CD14-positive monocyte (primary cell): ENCODE data around the gene PPFIBP2. TPM values are rescaled to one million over a fixed set of nuclear protein-coding genes. Genes with fewer than 3 reads are reported as not detected.

ENCODE experiments used
- DNase-seq, 3 donors: peaks; one replicate each; pipeline ENCODE4 v3.0.0-alpha.2; 2011 to 2022
- H2AFZ ChIP-seq: 2 replicates; pipeline ENCODE4 v1.6.0; 2012; ENCODE audit warnings: mild to moderate bottlenecking, low read depth, low read length, inconsistent platforms; ENCODE audit not compliant: insufficient read depth, poor library complexity, severe bottlenecking
- H3K27ac ChIP-seq, 2 donors: 1 replicate in 1 of 2; 2 replicates in 1 of 2; pipeline ENCODE4 v1.5.1; 2012 to 2013; ENCODE audit warnings: low read length in 2 of 2, control low read depth in 1 of 2, inconsistent platforms in 1 of 2, low read depth in 1 of 2, mild to moderate bottlenecking in 1 of 2
- H3K27me3 ChIP-seq, 2 donors: one replicate each; pipeline versions ENCODE4 v1.6.0 to v1.6.1; 2011 to 2013; ENCODE audit warnings: low read length in 2 of 2; ENCODE audit not compliant: control insufficient read depth in 2 of 2, insufficient read depth in 2 of 2
- H3K36me3 ChIP-seq, 2 donors: replicated peaks in 1 of 2; 1 replicate in 1 of 2; 2 replicates in 1 of 2; pipeline versions ENCODE4 v1.5.1 to v1.6.1; 2012 to 2013; ENCODE audit warnings: low read length in 2 of 2, control low read depth in 1 of 2, inconsistent platforms in 1 of 2, mild to moderate bottlenecking in 1 of 2; ENCODE audit not compliant: insufficient read depth in 2 of 2, control insufficient read depth in 1 of 2
- H3K4me1 ChIP-seq, 2 donors: 1 replicate in 1 of 2; 2 replicates in 1 of 2; pipeline versions ENCODE4 v1.5.1 to v1.6.1; 2012 to 2013; ENCODE audit warnings: low read length in 2 of 2, control low read depth in 1 of 2, inconsistent platforms in 1 of 2, mild to moderate bottlenecking in 1 of 2, moderate library complexity in 1 of 2; ENCODE audit not compliant: insufficient read depth in 2 of 2, control insufficient read depth in 1 of 2
- H3K4me2 ChIP-seq: replicated peaks from 2 replicates; pipeline ENCODE3; 2012; ENCODE audit warnings: low read length, moderate library complexity, mild to moderate bottlenecking; ENCODE audit not compliant: poor library complexity, severe bottlenecking; ENCODE audit errors: extremely low read depth
- H3K4me3 ChIP-seq, 3 experiments: fragments of 200-600 bp in 1 of 3; sonication (generic) in 1 of 3; replicated peaks in 1 of 3; 1 replicate in 2 of 3; 2 replicates in 1 of 3; pipeline ENCODE4 v1.5.1; 2011 to 2013; ENCODE audit warnings: low read length in 3 of 3, mild to moderate bottlenecking in 3 of 3, control low read depth in 2 of 3, low read depth in 2 of 3, inconsistent platforms in 1 of 3, moderate library complexity in 1 of 3
- H3K79me2 ChIP-seq: 2 replicates; pipeline ENCODE4 v1.6.0; 2012; ENCODE audit warnings: mild to moderate bottlenecking, control low read depth, inconsistent platforms, low read length, moderate library complexity; ENCODE audit not compliant: insufficient read depth
- H3K9ac ChIP-seq: 2 replicates; pipeline ENCODE4 v1.6.0; 2017; ENCODE audit warnings: low read length, mild to moderate bottlenecking; ENCODE audit not compliant: insufficient read depth, poor library complexity, severe bottlenecking
- H3K9me3 ChIP-seq, 2 donors: replicated peaks in 1 of 2; 1 replicate in 1 of 2; 2 replicates in 1 of 2; pipeline versions ENCODE4 v1.5.1 to v1.6.1; 2012 to 2013; ENCODE audit warnings: low read length in 2 of 2, control low read depth in 1 of 2; ENCODE audit not compliant: control insufficient read depth in 1 of 2, insufficient read depth in 1 of 2
- H4K20me1 ChIP-seq: 2 replicates; pipeline ENCODE4 v1.6.0; 2012; ENCODE audit warnings: mild to moderate bottlenecking, low read length, control low read depth, moderate library complexity; ENCODE audit not compliant: insufficient read depth
- H3K27ac Mint-ChIP-seq, 7 donors: one replicate each; pipeline ENCODE4 v1.8.0; 2020; ENCODE audit warnings: mild to moderate bottlenecking in 7 of 7, mixed read lengths in 7 of 7, moderate library complexity in 6 of 7, inconsistent platforms in 2 of 7
- H3K27me3 Mint-ChIP-seq, 3 donors: one replicate each; pipeline ENCODE4 v1.8.0; 2021 to 2022; ENCODE audit warnings: low read depth in 3 of 3, mild to moderate bottlenecking in 3 of 3, mixed read lengths in 3 of 3, moderate library complexity in 3 of 3, inconsistent platforms in 1 of 3
- H3K36me3 Mint-ChIP-seq, 2 donors: one replicate each; pipeline ENCODE4 v1.8.0; 2020; ENCODE audit warnings: mixed read lengths in 2 of 2, inconsistent platforms in 1 of 2, mild to moderate bottlenecking in 1 of 2
- H3K4me1 Mint-ChIP-seq: one replicate; pipeline ENCODE4 v1.8.0; 2020; ENCODE audit warnings: mild to moderate bottlenecking, mixed read lengths
- H3K4me3 Mint-ChIP-seq, 2 donors: one replicate each; pipeline ENCODE4 v1.8.0; 2020; ENCODE audit warnings: mild to moderate bottlenecking in 2 of 2, mixed read lengths in 2 of 2, moderate library complexity in 1 of 2
- H3K9me3 Mint-ChIP-seq, 7 donors: one replicate each; pipeline ENCODE4 v1.8.0; 2020 to 2022; ENCODE audit warnings: mixed read lengths in 7 of 7, mild to moderate bottlenecking in 6 of 7, moderate library complexity in 6 of 7, inconsistent platforms in 2 of 7
- WGBS: methylation state at CpG from one replicate; pipeline ENCODE4 v1.1.5; 2013; ENCODE audit warnings: missing lambda C conversion rate; ENCODE audit not compliant: insufficient coverage; 5-methylcytosine and 5-hydroxymethylcytosine counted together
- intact Hi-C, 2 donors: fragments of 100-400 bp; cut with micrococcal nuclease; formaldehyde crosslinking; loops; one replicate each; pipeline versions ENCODE4 v1.15.0 to v1.15.1; 2023
- polyA plus RNA-seq, 3 donors: library from polyadenylated mRNA; depleted of rRNA in 1 of 3; unstranded in 2 of 3; stranded (reverse) in 1 of 3; fragments of 300-500 nt in 2 of 3; fragments of >200 nt in 1 of 3; fragmentation: Illumina TruSeq in 2 of 3; gene quantifications; 1 replicate in 2 of 3; 2 replicates in 1 of 3; pipeline ENCODE4 v1.2.3, GENCODE V29; 2012 to 2021
- TF ChIP-seq, protein P1 (sequence below): fragments of 200-600 bp; IDR thresholded peaks from one replicate; pipeline ENCODE4 v1.8.0; 2022; ENCODE audit warnings: antibody characterized with exemption, mild to moderate bottlenecking

Gene PPFIBP2
- polyA plus RNA-seq, 3 donors = 5.9 to 41.6 (median 8.6) TPM

- no peaks in the 10 kb centered on the region for H3K79me2 ChIP-seq
- H2AFZ ChIP-seq = no peak overlapping the region
- H3K4me3 ChIP-seq = no peak overlapping the region
- no peaks in the 10 kb centered on the region for H4K20me1 ChIP-seq
- WGBS = 83% methylated on average over 3 of the region's 4 CpGs
- no peak for DNase-seq
- Mint-ChIP-seq H3K36me3 (no peaks in the 10 kb centered on the region), H3K27ac (no peak overlapping the region), H3K27me3 (peaks cover 30 to 42% (median 34%) of the 10 kb centered on the region in 3 donors), H3K4me3 (peak overlapping the region in 1 of 2 donors; percentile 9), H3K4me1 (no peaks in the 10 kb centered on the region), H3K9me3 (no peaks in the 10 kb centered on the region)
- no peak overlapping the region for H3K4me2 ChIP-seq
- H3K4me1 ChIP-seq = no peaks in the 10 kb centered on the region
- no peak overlapping the region for H3K9ac ChIP-seq
- H3K36me3 ChIP-seq = no peaks in the 10 kb centered on the region
- intact Hi-C loops = no loop called here
- peaks cover 32 to 43% of the 10 kb centered on the region in 2 donors for H3K27me3 ChIP-seq
- H3K9me3 ChIP-seq = no peaks in the 10 kb centered on the region
- TF ChIP-seq, protein P1, sequence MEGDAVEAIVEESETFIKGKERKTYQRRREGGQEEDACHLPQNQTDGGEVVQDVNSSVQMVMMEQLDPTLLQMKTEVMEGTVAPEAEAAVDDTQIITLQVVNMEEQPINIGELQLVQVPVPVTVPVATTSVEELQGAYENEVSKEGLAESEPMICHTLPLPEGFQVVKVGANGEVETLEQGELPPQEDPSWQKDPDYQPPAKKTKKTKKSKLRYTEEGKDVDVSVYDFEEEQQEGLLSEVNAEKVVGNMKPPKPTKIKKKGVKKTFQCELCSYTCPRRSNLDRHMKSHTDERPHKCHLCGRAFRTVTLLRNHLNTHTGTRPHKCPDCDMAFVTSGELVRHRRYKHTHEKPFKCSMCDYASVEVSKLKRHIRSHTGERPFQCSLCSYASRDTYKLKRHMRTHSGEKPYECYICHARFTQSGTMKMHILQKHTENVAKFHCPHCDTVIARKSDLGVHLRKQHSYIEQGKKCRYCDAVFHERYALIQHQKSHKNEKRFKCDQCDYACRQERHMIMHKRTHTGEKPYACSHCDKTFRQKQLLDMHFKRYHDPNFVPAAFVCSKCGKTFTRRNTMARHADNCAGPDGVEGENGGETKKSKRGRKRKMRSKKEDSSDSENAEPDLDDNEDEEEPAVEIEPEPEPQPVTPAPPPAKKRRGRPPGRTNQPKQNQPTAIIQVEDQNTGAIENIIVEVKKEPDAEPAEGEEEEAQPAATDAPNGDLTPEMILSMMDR = no peak
- H3K27ac ChIP-seq = no peak overlapping the region
These were observed 175.4 kb downstream of the PPFIBP2 start for GRCh38 chr11:7689239-7689638.

DNA sequence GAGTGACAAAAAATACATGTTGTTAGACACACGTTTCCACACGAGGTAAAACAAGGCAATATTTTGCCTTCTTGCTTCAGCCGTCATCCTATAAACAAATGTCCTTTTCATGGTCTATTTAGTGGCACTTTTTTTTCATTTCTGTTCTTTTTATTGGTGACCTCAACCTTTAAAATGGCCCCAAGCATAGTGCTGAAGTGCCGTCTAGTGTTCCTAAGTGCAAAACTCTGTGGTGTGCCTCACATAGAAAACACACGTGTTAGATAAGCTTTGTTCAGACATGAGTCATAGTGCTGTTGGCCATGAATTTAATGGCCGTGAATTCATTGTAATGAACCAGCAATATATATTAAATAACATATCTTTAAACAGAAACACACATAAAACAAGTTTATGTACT is 176.8 kb downstream of the PPFIBP2 start:
- no peaks in the 10 kb centered on the region for H3K36me3 ChIP-seq
- no peak overlapping the region for H3K27ac ChIP-seq
- no peak overlapping the region for H3K4me2 ChIP-seq
- no peaks in the 10 kb centered on the region for H3K79me2 ChIP-seq
- intact Hi-C loops = loop anchor here (5.0 to 10.0 kb wide), 3 partner anchors 593 to 876 kb away; no protein-coding TSS in a partner anchor
- H3K4me1 ChIP-seq = no peaks in the 10 kb centered on the region
- Mint-ChIP-seq H3K4me1 (no peaks in the 10 kb centered on the region), H3K36me3 (no peaks in the 10 kb centered on the region), H3K27ac (no peak overlapping the region), H3K27me3 (peaks cover 28 to 42% (median 35%) of the 10 kb centered on the region in 3 donors), H3K9me3 (no peaks in the 10 kb centered on the region), H3K4me3 (no peak overlapping the region)
- no peaks in the 10 kb centered on the region for H4K20me1 ChIP-seq
- TF ChIP-seq, protein P1 = no peak
- peaks cover 34 to 43% of the 10 kb centered on the region in 2 donors for H3K27me3 ChIP-seq
- no peak overlapping the region for H3K4me3 ChIP-seq
- no peak overlapping the region for H2AFZ ChIP-seq
- no peak for DNase-seq
- 83% methylated on average over 1 of the region's 6 CpGs for WGBS
- H3K9ac ChIP-seq = no peak overlapping the region
- H3K9me3 ChIP-seq = no peaks in the 10 kb centered on the region
